ENCODE data around the gene ACAD11.
"Not testable (repeated sequence)": the region's sequence is repeated elsewhere in the genome, so short reads cannot be mapped to it uniquely, and the experiment has no call there.

ACAD11 gene

GRCh38 chr3:132568422-132568821, 91.2 kb downstream of the ACAD11 start:
- H3K27ac ChIP-seq, result no peak overlapping the region
- TF ChIP-seq CTCF (conservative IDR thresholded peaks at IDR 0.05), result no peak

- H3K27ac ChIP-seq, result no peak overlapping the region
- TF ChIP-seq CTCF (conservative IDR thresholded peaks at IDR 0.05), result no peak
Measured at GRCh38 chr3:132564070-132564465, 95.5 kb downstream of the ACAD11 start.

DNA sequence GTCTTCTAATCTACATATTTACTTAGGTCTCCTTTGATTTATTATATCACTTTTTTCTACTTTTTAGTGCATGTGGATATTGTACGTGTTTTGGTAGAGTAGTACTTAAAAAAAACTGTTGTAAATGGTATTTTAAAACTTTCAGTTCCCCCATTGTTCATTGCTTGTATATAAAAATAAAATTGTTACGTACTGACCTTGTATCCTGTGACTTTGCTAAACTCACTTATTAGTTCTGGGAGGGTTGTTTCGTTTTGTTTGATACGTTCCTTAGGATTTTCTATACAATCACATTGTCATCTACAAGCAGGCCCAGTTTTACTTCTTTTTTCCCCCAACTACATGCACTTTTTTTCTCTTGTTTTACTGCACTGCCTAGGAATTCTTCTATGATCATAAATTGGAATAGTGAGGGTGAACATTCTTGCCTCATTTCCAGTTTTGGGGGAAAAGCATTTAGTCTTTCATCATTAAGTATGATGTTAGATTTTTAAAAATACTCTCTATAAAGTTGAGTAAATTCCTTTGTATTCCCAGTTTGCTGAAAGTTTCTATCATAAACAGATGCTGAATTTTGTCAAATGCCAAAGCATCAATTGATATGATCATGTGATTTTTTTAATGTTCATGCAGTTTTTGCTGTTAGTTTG, 96.1 kb downstream of the ACAD11 start:
- no peak for TF ChIP-seq CTCF (conservative IDR thresholded peaks at IDR 0.05)

GRCh38 chr3:132561003-132561402, 98.6 kb downstream of the ACAD11 start:
- no peak overlapping the region for H3K27ac ChIP-seq
- no peak for TF ChIP-seq CTCF (conservative IDR thresholded peaks at IDR 0.05)

More for the DNA sequence above, 96.1 kb downstream of the ACAD11 start:
- H3K27ac ChIP-seq, result no peak overlapping the region

DNA sequence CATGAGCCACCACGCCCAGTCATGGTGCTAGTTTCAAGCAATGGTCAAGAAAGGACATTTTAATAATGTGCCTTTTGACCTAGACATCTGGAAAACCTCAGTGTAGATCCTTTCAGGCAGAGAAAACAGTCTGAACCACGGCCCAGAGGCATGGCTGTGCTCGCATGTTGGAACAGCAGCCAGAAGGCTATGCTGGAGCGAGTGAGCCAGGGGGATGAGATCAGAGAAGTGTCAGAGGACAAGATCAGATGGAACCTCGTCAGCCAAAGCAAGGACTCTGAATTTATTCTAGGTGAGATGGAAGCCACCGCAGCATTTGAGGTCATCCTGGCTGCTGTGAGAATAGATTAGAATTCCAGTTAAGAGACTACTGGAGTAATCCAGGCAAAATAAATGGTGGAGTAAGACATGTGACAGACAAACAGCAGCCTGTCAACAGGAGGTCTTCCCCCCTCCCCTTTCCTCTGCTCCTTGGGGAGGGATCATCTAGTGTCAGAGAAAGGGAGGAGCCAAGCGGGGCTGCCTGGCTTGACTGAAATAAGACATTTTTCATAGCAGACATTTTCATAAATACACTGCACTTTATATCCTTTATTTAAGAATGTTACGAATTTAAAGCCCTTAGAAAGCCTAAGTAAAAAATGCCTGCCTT, 103.0 kb downstream of the ACAD11 start:
- no peak for TF ChIP-seq CTCF (conservative IDR thresholded peaks at IDR 0.05)
- H3K27ac ChIP-seq, result no peak overlapping the region

DNA sequence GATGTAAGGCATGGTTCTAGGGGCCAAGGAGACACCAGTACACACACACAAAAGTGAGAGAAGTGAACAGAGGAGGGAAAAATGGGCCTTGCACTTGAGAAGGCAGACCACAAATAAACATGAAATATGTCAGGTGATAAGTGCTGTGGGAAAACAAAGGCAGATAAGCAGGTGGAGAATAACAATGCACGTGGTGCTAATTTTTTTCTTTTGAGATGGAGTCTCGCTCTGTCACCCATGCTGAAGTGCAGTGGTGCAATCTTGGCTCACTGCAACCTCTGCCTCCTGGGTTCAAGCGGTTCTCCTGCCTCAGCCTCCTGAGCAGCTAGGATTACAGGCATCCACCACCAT, 103.6 kb downstream of the ACAD11 start:
- not testable (repeated sequence) for H3K27ac ChIP-seq

- TF ChIP-seq CTCF (conservative IDR thresholded peaks at IDR 0.05), result no peak
- peak overlapping the region; percentile 63 for H3K27ac ChIP-seq
Measured at GRCh38 chr3:132555306-132556035, 104.1 kb downstream of the ACAD11 start.

GRCh38 chr3:132554437-132554836, 105.2 kb downstream of the ACAD11 start:
- H3K27ac ChIP-seq, result peak overlapping the region; percentile 63
- no peak for TF ChIP-seq CTCF (conservative IDR thresholded peaks at IDR 0.05)
